ENCODE measurements around the gene TTC7B.

TTC7B gene

DNA sequence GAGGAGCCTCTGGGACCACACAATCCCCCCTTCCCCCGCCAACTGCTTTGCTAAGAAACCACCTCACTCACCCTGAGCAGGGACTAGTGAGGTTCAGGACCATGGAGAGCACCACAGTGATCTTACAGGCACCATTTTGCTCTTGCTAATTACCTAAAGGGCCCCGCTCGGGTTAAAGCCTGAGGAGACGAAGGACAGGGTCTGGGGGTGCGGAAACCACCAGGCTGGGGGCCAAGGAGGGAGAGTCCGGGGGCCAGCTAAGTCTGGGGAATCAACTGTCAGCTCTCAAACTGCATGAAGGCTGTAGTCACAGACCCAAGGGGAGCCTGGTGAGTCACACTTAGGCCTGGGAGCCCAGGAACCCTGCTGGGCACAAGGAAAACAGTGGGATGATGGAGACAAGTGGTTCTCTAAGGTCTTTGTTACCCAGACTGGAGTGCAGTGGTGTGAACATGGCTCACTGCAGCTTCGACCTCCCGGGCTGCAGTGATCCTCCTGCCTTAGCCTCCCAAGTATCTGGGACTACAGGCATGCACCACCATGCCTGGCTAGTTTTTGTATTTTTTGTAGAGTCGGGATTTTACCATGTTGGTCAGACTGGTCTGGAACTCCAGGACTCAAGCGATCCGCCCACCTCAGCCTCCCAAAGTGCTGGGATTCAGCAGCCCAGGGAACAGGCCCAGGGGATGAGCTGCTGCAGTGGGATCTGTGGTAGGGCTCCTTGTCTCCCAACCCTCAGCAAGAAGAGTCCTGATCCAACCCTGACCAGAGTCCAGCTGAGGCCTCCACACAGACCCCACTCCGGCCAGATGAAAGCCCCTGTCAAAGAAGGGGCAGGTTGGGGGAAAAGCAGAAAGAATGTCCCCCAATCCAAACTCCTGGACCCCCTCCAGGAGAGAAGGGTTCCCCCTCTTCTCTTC lies 320.6 kb downstream of the TTC7B start:
- no peak overlapping the region for H3K27ac ChIP-seq

GRCh38 chr14:90491911-90492531 lies 324.2 kb downstream of the TTC7B start:
- TF ChIP-seq CTCF (conservative IDR thresholded peaks at IDR 0.05) = no peak
- H3K27ac ChIP-seq = no peak overlapping the region

More for the DNA sequence above, 320.6 kb downstream of the TTC7B start:
- TF ChIP-seq CTCF (conservative IDR thresholded peaks at IDR 0.05) = no peak

GRCh38 chr14:90491221-90491885 lies 324.9 kb downstream of the TTC7B start:
- no peak for TF ChIP-seq CTCF (conservative IDR thresholded peaks at IDR 0.05)
- H3K27ac ChIP-seq = no peak overlapping the region

- TF ChIP-seq CTCF (conservative IDR thresholded peaks at IDR 0.05) = no peak
Observed at GRCh38 chr14:90490720-90491050, 325.5 kb downstream of the TTC7B start.

DNA sequence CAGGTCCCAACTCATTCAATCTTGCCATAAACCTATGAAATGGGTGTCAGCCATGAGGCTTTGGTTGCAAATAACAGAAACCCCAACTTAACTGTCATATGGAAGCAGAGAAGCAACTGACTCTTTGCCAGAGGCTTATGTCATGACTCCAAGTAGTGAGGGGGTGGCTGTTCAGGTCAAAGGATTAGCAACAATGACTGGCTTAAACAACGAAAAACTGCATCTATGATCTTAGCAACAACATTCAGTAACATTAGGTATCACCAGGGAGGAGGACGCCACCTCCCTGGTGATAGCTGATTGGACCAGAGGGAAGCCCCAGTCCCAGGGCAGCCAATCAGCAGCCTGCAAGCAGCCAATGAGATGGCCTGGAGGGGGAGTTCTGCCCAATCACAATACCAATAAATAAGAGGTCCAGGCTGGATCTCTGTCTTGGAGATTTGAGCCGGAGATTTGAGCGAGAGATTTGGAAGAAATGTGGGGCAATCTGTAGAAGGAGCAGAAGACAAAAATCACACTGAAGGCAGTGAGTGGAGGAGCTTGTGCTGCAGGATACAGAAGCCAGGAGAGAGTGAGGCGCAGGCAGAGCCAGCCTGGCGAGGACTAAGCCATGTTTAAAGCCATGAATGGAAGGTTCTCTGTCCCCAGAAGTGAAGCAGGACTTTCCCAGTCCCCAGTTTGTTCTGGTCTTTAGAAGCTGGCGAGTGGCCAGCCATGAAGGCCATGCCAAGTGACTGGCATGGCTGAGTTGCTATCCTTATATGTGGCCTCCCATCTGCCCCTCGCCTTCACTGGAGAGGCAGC lies 326.1 kb downstream of the TTC7B start:
- H3K27ac ChIP-seq = no peak overlapping the region
- no peak for TF ChIP-seq CTCF (conservative IDR thresholded peaks at IDR 0.05)

More at GRCh38 chr14:90490720-90491050, 325.5 kb downstream of the TTC7B start:
- H3K27ac ChIP-seq = no peak overlapping the region

- no peak overlapping the region for H3K27ac ChIP-seq
- TF ChIP-seq CTCF (conservative IDR thresholded peaks at IDR 0.05) = no peak
Observed at GRCh38 chr14:90489306-90489705, 326.9 kb downstream of the TTC7B start.
